Activated T-cell treated with anti-CD3 and anti-CD28 coated beads, Interleukin-2, amount 50 U/mL, for 48 hours (primary cell): ENCODE data around the gene ZNF17.
A peak's percentile ranks its signal among the peaks of the same experiment; 100 is the strongest.

Experiments
- DNase-seq, 2 experiments: peaks; one replicate each; pipeline ENCODE4 v3.0.0-alpha.2; 2020

The ZNF17 gene

DNA sequence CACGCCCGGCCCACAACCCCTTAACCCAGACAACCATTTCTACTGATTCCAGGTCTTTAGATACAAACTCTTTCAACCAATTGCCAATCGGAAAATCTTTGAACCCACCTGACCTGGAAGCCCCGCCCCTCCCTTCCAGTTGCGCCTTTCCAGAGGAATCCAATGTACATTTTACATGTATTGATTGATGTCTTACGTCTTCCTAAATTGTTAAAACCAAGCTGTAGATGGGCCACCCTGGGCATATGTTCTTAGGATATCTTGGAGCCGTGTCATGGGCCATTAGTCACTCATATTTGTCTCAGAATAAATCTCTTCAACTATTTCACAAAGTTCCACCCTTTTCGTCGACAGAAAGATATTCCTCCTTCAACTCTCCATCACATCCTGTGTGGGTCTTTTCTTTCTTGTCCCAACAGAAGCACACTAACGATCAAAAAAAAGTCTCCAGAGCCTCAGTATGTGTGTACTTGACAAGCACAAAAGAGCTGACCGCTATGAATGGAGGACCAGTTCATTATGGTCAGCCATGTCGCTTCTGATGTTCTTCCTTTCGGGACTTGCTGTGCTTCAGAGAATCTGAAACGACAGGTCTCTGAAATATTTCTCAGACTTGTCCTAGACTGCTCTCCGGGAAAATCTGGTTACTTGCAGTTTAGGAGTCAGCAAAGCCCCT is 23.6 kb downstream of the ZNF17 start:
- DNase-seq: no peak

DNA sequence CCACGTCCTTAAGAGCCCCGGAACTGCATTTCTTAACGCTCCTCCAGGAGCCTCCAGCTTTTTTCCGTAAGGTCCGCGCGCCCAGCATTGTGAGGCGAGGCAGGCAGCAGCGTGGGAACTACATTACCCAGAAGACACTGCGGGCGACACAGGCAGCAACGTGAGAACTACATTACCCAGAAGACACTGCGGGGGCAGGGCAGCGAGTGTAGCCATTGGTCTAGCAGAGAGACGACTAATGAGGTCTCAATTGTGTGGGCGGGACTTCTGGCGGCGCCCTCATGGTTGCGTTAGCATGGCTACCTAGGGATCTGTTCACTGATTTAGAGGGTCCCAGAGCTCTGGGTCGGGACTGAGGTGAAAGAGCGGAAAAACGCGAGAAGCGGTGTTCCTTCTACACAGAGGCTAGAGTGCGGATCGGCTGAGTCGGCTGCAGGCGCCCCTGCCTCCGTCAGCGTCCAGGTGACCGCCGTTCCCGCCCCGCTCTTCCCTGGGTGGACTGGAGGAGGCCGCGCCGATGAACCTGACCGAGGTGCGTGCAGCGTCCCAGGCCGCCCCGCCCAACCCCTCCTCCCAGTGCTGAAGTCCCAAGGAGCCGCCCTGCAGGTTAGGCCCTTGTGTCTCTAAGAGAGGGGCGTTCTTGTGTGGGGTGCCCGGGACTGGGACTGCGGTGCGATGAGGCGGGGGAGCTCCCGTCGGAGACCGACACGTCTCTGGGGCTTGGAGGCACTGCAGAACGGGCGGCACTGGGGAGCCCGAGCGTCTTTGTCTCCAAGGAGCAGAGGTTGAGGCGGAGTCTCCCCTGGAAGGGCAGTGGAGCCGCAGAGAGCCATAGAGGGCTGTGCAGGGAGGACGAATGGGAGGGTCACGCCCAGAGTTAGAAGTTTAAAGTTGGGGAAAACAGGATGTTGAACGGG is 24.4 kb downstream of the ZNF17 start, which contains the start of gene ZNF749:
ZNF749 (plus strand) TSS at position 264 of the 917 bp plus-strand sequence; CDS start at position 518, 254 bp downstream.
- DNase-seq: peak; percentile 95

DNA sequence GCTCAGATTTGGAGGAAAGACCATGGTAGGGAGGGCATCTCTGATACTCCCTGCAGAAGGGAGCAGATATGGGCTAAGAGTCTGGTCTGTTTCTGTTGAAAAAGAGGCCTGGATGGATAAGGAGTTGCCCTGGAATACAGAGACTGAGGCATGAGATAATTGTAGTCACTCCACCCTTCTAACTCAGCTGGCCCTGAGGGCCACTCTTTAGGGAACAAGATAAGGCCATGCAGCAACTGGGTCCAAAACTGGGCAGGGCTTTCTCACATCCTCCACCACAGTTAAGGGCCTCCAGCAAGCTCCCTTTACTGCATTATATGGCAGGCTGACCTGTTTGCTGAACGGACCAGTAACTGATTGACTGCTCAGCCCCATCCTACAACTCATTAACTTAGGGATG is 25.5 kb downstream of the ZNF17 start:
- no peak for DNase-seq

DNA sequence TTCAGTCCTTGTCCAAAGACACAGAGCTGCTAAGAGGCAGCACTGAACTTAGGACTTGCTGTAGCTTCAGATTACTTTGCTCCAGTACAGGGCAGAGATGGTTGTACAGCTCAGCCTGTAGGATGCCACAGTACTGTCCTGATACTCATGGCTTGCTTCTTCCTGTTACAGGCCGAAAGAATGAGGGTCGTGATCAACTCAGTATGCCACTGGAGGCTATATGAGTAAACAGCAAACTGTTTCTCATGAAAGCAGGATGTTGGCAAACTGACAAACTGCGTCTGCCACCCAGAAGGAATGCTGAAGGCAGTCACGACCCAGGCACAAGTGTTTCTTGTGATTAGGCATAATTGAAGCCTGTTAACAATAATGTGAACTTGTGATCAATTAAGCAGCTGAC is 27.0 kb downstream of the ZNF17 start:
- DNase-seq: no peak

DNA sequence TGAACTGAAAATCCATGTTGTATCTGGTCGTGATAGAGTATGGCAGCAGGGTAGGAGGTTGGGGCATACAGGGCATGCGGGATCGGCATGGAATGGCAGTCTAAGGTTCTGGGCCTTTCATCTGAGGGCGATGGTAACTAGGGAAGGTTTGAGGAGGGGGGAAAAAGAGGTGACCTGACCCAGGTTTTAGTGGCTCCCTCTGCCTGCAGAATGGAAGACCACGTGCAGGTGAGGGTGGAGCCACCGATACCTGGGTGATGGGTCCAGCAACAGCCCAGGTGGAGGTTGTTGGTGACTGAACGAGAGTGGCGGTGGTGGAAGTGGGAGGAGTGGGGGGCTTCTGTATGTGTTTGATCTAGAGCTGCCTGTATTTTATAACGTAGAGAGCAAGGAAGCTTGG is 28.0 kb downstream of the ZNF17 start:
- DNase-seq: no peak

DNA sequence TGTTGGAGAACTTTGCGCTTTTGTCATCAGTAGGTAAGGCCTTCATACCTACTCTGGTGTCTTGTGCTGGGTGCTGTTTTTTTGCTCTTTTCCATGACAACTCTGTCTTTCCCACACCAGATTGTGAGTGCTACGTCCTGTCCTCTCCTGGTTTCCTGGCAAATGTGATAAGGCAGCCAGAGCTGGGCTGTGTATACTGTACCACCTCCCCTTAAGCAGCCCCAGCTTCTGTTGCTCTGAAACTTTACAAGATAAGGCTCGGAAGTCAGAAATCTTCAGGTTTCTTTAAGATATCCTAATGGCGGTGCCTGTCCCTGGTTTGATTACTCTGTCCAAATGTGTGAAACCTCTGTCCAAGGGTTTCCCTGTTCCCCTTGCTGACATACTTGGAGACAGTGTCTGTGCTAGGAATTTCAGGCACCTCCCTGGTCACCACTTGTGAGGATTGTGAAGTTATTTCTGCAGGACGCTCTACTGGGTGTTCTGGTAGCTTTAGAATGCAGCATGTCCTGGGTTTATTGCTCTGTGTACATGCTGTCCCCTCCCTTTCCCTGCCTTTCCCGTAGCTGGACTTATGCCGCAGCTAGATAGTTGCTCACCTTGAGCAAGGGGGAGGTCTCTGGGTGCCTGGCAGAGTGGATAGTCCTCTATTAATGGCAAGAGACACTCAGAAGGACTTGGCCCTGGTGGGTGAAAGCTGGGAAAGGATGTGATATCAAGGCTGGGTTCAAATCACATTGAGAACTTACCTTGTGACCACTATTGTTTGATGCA is 31.2 kb downstream of the ZNF17 start:
- no peak for DNase-seq

DNA sequence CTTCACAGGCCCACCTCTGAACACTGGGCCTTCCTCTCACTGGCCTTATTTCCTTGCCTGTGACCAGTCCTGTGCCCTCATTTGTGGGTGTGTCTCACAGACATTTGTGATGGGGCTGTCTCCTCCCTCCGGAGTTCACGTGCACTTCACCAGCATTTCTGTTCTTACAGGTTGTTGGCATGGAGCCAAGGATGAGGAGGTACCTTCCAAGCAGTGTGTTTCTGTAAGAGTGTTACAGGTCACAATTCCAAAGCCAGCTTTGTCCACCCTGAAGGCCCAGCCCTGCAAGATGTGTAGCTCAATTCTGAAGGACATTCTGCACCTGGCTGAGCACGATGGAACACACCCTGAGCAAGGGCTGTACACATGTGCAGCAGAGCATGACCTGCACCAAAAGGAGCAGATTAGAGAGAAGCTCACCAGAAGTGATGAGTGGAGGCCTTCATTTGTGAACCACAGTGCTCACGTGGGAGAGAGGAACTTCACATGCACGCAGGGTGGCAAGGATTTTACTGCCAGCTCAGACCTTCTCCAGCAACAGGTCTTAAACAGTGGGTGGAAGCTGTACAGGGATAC is 32.2 kb downstream of the ZNF17 start:
- no peak for DNase-seq

DNA sequence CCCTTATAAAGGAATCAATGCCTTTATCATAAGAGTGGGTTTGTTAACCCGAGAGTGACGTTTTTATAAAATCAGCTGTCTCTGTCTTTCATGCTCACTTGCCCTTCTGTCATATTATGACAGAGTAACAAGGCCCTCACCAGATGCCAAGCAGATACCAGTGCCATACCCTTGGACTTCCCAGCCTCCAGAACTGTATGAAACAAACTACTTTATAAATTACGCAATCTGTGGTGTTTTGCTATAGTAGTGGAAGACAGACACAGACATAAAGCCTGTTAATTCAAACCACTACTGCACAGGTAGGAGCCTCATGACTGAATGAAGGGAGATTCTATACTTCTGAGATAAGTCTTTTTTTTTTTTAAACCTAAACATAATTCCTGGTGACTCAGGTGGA is 41.3 kb downstream of the ZNF17 start:
- DNase-seq: no peak

DNA sequence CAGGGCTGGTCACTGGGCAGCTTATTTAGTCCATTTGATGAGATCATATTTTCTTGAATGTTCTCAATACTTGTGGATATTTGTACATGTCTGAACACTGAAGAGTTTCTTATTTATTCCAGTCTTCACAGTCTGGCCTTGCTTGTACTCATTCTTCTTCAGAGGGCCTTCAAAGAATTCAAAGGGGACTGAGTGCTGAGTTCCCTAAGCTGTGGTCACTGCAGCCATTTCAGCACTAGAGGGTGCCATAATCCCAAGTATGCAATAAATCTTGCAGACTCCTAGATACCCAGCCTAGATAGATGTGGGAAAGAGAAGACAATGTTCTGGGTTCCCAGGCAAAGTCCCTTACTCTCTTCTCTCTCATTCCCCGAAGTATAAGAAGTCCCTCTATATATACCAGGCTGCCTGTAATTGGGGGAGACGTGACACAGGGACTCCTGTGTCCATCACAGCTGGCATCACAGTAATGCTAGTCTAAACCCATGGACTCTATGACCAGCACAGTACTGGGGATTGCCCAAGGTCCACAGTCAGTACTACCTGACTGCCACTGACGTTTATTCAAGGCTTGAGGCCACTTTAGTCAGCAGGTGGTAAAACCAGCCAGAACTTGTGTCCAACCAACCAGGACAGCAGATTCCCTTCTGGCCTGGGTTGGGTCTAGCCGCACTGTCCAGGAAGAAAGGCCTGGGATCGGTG is 54.9 kb downstream of the ZNF17 start:
- DNase-seq: no peak

DNA sequence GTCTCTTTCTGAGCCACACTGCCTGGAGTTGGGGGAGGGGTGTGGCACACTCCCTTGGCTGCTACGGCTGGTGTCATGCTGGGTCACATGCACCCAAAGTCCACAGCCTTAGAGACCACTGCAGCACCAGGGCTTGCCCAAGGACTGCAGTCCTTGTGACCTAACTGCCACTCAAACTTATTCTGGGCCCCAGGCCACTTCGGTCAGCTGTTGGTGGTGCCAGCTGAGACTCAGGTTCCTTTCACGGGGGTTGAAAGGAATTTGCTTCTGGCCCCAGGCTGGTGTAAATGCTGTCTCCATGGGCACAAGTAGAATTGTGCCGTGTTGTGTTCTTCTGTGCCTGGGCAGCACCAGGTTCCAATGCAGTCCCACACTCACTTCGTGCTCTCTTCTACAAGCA is 55.5 kb downstream of the ZNF17 start:
- no peak for DNase-seq
